Activated CD8-positive, alpha-beta memory T cell treated with anti-CD3 and anti-CD28 coated beads, Interleukin-2, amount 50 U/mL, for 48 hours (primary cell): ENCODE results near the gene CSTB.

Source experiments
- DNase-seq: peaks from one replicate; pipeline ENCODE4 v3.0.0-alpha.2; 2020

CSTB gene

GRCh38 chr21:43789276-43790009 lies 13.3 kb upstream of the CSTB start, which contains the start of gene RRP1:
Gene RRP1 (plus strand): TSS chr21:43789577. CDS start chr21:43789630, 53 bp downstream.
- peak; percentile 100 for DNase-seq

- no peak for DNase-seq
Measured at GRCh38 chr21:43786807-43787440, 10.8 kb upstream of the CSTB start.

GRCh38 chr21:43786300-43786806 lies 10.2 kb upstream of the CSTB start:
- DNase-seq, result no peak

- DNase-seq, result no peak
Measured at GRCh38 chr21:43785134-43785533, 9.0 kb upstream of the CSTB start.

- DNase-seq, result no peak
Measured at GRCh38 chr21:43783098-43783700, 7.1 kb upstream of the CSTB start.

GRCh38 chr21:43782431-43783097 lies 6.5 kb upstream of the CSTB start:
- no peak for DNase-seq

- no peak for DNase-seq
Measured at GRCh38 chr21:43781846-43782245, 5.7 kb upstream of the CSTB start.

- no peak for DNase-seq
Measured at GRCh38 chr21:43779660-43780059, 3.6 kb upstream of the CSTB start.

GRCh38 chr21:43778469-43779335 lies 2.6 kb upstream of the CSTB start:
- no peak for DNase-seq

- DNase-seq, result no peak
Measured at GRCh38 chr21:43777953-43778352, 1.8 kb upstream of the CSTB start.

- no peak for DNase-seq
Measured at GRCh38 chr21:43775190-43775589, 918 bp downstream of the CSTB start.

GRCh38 chr21:43774163-43774562 lies 1.9 kb downstream of the CSTB start:
- DNase-seq, result no peak

- no peak for DNase-seq
Measured at GRCh38 chr21:43772425-43772821, 3.7 kb downstream of the CSTB start.

- DNase-seq, result no peak
Measured at GRCh38 chr21:43771698-43772424, 4.2 kb downstream of the CSTB start.

- DNase-seq, result no peak
Measured at GRCh38 chr21:43771199-43771675, 4.9 kb downstream of the CSTB start.

GRCh38 chr21:43770066-43770655 lies 5.9 kb downstream of the CSTB start:
- no peak for DNase-seq

GRCh38 chr21:43769325-43769958 lies 6.7 kb downstream of the CSTB start:
- DNase-seq, result no peak

GRCh38 chr21:43768868-43769167 lies 7.3 kb downstream of the CSTB start:
- no peak for DNase-seq

GRCh38 chr21:43767984-43768867 lies 7.9 kb downstream of the CSTB start:
- no peak for DNase-seq

- DNase-seq, result no peak
Measured at GRCh38 chr21:43767498-43767983, 8.6 kb downstream of the CSTB start.
